HG03565 (cell line): ENCODE data around the gene ZBTB4.
"Not testable (repeated sequence)": the region's sequence is repeated elsewhere in the genome, so short reads cannot be mapped to it uniquely, and the experiment has no call there.

Experiments used
- ATAC-seq: cut with Tn5 transposase; IDR thresholded peaks from one replicate; pipeline ENCODE4 v1.9.1; 2021; ENCODE audit warnings: mild to moderate bottlenecking, moderate library complexity; ENCODE audit not compliant: unreplicated experiment

The ZBTB4 gene

GRCh38 chr17:7470457-7470973, 8.9 kb downstream of the ZBTB4 start:
- not testable (repeated sequence) for ATAC-seq

- not testable (repeated sequence) for ATAC-seq
Measured at GRCh38 chr17:7469843-7470242, 9.6 kb downstream of the ZBTB4 start.

- ATAC-seq = no peak
Measured at GRCh38 chr17:7468804-7469389, 10.5 kb downstream of the ZBTB4 start.

- no peak for ATAC-seq
Measured at GRCh38 chr17:7468290-7468689, 11.1 kb downstream of the ZBTB4 start.

- no peak for ATAC-seq
Measured at GRCh38 chr17:7467498-7467897, 11.9 kb downstream of the ZBTB4 start.

GRCh38 chr17:7466639-7467341, 12.6 kb downstream of the ZBTB4 start:
- ATAC-seq = no peak

GRCh38 chr17:7466318-7466638, 13.2 kb downstream of the ZBTB4 start:
- no peak for ATAC-seq

GRCh38 chr17:7465597-7466275, 13.7 kb downstream of the ZBTB4 start:
- no peak for ATAC-seq

GRCh38 chr17:7464081-7464480, 15.3 kb downstream of the ZBTB4 start:
- no peak for ATAC-seq

- ATAC-seq = no peak
Measured at GRCh38 chr17:7463372-7463846, 16.0 kb downstream of the ZBTB4 start.

- ATAC-seq = no peak
Measured at GRCh38 chr17:7462474-7463371, 16.7 kb downstream of the ZBTB4 start.

- ATAC-seq = no peak
Measured at GRCh38 chr17:7460850-7461660, 18.4 kb downstream of the ZBTB4 start.

GRCh38 chr17:7459961-7460545, 19.4 kb downstream of the ZBTB4 start:
- ATAC-seq = no peak

- no peak for ATAC-seq
Measured at GRCh38 chr17:7448461-7448860, 31.0 kb downstream of the ZBTB4 start.

GRCh38 chr17:7445619-7445968, 33.8 kb downstream of the ZBTB4 start:
- no peak for ATAC-seq

- ATAC-seq = no peak
Measured at GRCh38 chr17:7444682-7445618, 34.5 kb downstream of the ZBTB4 start, which contains the start of gene CHRNB1. Gene CHRNB1 (plus strand): TSS chr17:7445061. CDS start chr17:7445128, 67 bp downstream.

- ATAC-seq = no peak
Measured at GRCh38 chr17:7443499-7444485, 35.6 kb downstream of the ZBTB4 start.
